Right renal cortex interstitium (tissue), 3 donors: ENCODE measurements around the gene CYP4B1. TPM values are rescaled to one million over a fixed set of nuclear protein-coding genes. Genes with fewer than 3 reads are reported as not detected.

Source experiments
- DNase-seq, 3 donors: peaks; one replicate each; pipeline ENCODE4 v3.0.0-alpha.2; 2013; ENCODE audit warnings: low read depth in 3 of 3, low spot score in 2 of 3
- polyA plus RNA-seq, 3 donors: library from polyadenylated mRNA; unstranded; fragments of 120-200 nt; gene quantifications; one replicate each; pipeline ENCODE4 v1.2.1, GENCODE V29; 2013; ENCODE audit not compliant: insufficient read length in 3 of 3

CYP4B1 gene
- polyA plus RNA-seq, 3 donors = 0.79 to 2.3 (median 2.3) TPM

DNA sequence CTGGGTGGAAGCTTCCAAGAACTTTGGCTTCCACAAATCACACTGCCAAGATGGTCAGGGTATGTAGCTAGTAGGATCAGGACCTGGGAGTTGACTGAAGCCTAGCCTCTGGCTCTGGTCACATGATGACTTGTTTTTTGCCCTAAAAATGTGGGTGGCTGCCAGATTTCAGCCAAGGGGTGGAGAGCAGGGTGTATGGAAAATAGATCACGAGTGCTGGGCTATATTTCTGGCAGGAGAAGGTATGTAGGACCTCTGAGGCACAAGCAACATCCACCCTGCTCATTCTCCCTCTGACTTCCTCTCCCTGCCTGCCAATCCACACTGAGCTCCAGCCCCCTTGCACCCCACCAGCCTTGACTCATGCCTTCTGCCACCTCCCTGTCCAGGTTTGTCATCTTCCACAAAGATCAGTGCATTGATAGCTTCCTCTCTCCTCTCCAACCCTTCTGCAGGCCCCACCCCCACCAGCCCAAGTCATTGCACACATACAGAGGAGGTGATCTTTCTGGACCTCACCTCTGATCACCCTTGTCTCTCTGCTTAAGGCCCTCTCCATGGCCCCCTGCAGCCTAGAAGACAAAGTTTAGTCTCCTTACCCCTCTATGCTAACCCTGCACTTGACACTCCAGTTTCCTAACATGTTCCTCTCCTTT, 8.3 kb upstream of the CYP4B1 start:
- DNase-seq = no peak

DNA sequence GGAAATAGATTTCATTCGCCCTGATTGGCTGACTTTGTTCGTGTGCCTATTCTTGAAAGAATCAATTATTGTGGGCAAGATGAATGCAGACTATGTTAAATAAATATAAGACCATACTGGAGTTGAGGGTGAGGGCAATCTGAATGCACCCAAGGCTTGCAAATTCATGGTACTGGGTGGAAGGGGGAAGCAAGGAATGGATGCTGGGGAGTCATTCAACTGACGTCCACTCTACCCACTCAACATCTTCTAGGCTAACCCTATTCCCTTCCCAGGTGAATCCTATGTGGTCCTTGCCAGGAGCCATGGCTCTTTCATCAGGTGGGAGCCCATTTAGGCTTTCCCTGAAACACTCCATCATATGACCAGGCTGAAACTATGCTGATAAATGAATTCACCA, 5.7 kb upstream of the CYP4B1 start:
- no peak for DNase-seq

DNA sequence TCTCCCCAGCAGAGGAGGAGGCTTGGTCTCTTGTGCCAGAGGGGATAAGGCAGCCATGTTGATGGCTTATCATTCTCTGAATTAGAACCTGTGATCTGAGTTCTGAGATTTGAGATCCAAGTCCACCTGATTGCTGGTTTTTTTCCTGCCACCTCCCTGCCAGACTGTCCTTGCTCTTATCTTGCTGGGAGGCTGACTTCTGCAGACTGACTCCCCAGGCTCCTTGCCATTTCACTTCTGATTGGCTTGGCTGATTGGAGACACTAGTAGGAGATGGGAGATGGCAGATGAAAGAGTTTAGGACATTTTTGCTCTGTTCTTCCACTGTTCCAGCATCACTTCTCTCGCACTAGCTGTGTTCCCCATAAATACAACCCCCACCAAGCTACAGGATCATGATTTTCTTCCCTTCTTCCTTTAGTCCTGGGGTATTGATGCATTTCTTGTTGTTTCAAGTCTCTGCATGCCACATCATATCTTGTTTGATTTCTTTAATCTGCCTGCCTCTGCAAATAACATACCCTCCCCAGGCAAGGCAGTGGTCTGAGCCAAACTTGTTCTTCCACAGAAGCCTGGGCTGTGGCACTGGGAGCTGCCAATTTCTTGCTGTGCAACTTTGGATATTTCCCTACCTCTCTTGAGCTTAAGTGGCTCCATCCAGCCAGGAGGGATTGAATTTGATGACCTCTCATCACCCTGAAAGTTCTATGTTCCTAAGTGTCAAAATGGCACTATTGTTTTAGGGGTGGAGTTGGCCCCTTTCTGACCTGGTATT, 963 bp upstream of the CYP4B1 start:
- DNase-seq = no peak

DNA sequence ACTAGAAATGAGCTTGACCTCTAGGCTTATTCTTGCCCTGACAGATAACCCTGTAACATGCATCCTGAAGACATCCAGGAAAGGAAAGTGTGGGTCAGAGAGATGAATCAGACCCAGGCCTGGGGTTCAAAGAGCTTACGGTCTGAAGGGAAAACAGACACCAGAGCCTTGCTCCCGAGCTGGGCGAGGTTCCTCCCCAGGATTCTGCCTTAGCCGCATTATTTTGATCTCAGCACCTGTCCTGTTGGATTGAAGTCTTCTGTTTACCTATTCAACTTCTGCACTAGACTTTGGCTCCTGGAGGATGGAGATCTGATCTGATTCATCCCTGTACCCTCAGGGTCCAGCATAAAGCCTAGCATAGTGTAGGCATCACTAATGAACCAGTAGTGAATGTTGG, 1.9 kb downstream of the CYP4B1 start:
- DNase-seq = no peak

DNA sequence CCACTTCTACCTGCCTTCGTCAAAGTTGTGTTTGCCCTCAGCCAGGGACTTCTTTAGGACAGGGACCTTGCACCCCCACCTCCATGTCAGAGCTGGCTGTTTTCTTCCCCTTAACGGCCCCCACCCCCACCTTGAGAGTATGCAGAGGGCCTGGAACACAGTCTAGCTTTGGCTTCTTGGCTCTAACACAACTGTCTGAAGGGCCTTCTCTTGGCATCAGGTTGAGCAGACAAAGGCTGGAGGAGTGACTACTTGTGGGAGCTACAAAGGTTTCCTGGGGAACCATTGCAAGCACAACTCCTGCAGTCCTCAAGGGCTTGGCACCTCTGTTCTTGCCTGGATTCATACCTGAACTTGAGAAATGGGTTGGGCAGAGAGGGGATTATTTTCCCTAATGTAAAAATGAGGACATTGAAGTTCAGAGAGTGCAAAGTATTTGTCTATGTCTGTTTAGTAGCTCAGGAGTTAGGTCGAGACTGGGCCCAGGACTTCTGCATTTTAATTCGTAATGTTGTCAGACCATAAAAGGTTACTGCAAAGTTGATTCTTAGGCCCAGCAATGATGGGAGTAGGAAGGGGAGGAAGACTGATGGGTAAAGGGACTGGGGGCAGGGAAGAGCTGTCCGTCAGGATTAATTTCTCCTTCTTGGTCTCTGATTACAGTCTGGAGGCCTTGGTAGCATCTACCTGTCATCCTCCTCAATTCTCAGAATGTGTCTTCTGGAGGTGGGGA, 2.6 kb downstream of the CYP4B1 start:
- DNase-seq = no peak

DNA sequence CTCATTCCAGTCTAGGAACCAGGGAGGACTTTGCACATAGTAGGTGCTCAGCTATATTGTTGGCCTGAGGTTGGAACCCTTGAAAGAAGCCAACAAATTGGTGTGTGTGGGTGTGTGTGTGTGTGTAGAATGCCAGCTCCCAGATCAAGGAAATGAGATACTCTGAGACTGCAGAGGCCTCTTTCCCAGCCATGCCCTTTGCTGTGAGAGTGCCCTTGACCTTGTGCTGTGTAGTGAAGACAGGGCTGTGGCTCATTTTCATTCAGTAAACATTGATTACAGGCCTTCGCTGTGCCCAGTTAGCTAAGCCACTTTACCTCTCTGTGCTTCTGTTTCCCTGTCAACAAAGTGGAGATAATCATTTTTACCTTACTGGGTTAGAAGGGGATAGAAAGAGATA, 3.2 kb downstream of the CYP4B1 start:
- no peak for DNase-seq

DNA sequence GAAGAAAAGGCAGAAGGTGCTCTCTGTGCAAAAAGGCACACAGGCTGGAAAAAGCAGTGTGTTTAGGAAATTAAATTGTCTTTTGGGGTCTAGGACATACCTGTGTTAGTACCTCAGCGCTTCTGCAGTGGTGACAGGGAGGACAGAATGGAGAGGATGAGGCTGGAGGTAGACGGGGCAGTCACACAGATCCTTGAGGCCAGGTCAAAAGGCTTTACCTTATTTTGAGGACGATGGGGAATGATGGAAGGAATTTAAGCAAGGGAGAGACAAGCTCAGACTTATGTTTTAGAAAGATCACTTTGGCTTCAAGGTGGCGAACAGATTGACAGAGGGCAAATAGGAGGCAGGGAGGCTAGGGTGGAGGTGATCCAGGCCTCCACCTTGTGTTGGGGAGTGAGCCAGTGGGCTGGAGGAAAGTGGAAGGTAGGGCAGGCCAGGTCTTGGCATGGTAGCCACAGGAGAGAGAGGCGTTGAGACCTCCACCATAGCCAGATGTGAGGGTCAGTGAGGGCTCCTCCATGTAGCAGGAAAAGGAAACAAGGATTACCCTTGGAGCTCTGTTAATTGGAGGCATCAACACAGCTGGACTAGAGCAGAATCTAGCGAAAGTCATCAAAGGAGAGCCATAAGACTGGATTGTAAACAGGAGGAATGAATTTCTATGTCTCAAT, 4.2 kb downstream of the CYP4B1 start:
- DNase-seq = no peak

DNA sequence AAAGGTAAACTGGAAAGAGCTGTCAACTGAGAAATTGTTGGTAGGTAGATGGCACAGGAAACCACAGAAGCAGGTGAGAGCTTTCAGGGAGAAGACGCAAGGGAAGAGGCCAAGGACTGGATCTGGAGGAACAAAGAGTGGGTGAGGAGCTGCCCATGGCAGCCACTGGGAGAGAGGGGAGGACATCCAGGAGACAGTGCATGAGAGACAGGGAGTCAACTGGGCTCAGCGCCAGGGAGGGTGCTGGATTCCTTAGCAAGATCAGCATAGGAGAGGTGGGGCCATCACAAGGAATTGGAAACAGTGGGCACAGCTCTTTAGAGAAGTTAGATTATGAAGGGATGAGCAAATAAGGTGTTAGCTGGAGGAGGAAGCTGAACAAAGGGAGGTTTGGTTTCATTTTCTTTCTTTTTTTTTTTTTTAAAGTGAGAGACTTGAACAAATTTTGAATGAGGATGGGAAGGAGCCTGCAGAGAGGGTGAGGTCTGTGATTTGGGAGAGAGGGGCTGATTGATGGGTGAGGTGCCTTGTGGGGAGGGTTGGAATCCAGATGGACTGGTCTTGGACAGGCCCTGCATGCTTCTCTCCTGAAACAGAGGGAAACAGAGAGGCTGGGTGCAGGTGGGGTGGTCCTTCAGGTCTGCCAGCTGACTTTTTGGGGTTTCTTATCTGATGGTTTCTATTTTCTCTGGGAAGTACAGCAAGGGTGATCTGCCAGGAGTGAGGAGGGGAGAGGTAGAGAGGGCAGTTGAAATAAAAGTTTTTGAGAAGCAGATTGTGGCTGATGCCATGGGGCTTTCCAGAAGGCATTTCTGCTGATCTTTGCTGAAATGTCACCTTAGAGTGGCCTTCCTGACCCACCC, 5.4 kb downstream of the CYP4B1 start:
- no peak for DNase-seq

DNA sequence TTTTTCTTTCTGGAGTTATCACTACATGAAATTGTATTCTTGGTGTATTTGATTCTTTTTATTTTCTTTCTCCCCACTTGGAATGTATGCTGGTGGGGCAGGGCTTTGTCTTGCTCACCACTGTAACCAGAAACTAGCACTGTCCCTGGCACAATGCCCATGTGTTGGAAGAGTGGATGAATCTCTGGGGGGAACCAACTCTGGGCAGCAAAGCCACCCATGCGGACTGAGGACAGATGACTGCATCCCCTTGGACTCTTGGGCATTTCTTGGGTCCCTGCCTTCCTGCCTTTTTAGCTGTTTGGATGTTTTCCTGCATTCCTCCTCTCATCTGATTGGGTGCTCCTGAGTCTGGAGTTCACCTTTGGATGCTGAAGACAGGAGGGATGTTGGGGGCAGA, 6.1 kb downstream of the CYP4B1 start:
- DNase-seq = no peak

DNA sequence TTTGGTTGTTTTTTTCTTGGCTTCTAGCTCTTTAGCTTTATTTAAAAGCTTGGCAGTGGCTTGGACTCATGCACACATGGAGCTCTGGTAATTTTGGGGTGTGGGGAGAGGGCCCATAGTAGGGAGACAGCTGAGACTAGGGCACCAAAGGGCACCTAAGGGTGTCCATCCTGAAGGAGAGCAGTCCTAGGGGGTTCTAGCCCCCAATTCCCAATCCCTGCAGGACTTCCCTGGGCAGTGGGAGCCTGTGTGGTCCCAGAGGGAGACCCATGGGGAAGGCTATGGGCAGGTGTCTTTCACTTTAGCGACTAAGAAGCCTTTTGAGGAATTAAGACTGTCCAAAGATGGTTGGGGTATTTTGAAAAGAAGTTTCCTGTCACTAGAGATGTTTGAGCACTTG, 6.9 kb downstream of the CYP4B1 start:
- DNase-seq = no peak

DNA sequence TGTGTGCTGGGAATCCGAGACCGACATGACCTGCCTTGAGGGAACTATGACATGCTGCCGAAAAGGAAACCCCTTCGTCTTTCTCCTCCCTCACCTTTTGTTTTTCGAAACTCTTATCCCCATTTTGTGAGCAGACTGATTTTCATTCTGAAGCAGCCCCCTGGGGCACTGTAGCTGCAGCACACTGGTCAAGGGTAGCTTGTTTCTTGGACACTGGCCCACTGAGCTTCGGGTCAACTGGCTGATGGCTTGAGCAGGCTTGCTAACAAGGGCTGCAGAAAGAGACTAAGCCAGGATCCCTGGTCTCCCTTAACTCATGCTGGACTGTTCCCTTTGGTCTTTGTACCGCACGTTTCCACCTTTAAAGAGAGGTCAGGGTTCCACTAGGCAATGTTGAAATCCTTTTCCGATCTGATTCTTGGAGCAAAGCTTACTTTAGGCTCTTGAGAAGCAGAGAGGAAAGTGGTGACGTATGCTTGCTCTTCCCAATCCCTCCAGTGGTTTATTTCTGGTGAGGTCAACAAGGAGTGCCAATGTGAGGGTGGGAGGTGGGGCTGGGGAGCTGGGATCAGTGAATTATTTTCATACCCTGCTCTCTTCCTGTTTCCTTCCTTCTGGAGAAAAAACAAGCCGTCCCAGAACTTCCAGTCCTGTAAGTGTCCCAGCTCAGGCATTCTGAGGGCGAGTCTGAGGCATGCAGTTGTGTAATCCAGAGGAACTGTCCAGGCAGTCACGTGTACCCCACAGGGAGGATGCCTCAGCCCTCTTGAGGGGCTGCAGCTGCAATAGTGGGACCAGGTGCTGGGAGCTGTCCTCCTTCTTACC, 7.6 kb downstream of the CYP4B1 start:
- no peak for DNase-seq

DNA sequence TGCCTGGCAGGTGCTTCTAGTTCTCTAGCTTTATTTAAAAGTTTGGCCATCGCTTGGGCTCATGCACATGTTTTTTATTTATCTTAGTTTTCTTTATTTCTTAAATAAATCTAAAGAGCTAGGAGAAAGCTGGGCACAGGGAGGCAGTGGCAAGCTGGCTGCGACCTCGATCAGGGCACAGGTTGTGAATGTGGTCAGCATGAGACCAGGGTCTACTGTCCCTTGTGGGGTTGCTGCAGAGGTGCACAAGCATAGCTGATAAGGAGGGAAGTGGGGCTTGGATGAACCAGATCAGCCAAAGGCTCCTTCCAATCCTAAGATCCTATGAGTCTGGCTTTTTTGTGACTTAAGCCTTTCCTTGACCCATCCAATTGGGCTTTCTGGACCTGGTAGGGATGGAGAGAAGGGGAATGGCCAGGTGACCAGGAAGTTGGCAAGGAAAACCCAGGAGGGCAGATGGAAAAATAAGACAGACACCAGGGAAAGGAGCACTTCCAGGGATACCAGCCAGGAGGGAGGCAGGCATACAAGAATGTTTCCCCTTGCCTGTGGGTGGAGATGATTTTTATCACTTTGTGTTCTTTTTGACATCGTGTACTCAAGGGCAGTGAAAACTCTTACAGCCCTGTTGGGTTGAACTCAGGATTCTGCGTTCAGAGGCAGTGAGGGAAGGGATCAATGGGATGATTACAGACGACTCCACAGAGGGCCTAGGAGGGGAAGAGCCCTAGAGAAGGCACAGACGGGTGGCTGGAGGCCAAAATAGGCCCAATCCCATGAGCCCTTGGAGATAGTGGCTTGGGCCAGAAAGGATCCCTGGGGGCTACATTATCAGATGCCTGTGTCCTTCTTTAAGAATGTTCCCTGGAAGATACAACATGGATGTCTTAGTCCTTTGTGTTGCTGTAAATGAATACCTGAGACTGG, 8.5 kb downstream of the CYP4B1 start:
- no peak for DNase-seq

DNA sequence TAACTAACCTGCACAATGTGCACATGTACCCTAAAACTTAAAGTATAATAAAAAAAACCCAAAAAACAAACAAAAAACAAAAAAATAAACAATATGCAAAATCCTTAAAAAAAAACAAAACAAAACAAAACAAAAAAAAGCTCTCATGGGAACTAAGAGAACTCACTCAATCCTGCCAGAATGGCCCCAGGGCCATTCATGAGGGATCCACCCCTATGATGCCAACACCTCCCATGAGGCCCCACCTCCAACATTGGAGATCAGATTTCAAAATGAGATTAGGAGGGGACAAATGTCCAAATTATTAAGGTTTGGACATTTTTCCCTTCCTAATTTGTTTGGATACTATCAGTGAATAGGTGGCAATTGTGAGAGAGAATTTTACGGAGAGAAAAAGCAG, 10.2 kb downstream of the CYP4B1 start:
- no peak for DNase-seq

DNA sequence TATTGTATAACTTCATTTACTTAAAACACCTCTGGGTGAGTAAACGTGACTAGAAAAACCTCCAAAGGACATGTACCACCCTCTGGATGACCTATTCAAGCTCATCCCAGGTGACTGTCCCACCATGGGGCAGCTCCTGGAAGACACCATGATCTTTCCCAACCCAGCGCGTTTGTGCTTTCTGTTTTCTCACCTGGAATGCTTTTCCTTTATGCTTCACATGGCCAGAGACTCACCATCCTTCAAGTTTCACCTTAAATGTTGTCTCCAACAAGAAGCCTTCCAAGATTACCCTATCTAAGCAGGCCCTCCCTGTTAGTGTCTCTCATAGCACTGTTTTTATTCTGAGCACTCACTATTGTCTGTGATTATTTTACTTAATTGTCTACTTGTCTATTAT, 11.1 kb downstream of the CYP4B1 start:
- DNase-seq = no peak

DNA sequence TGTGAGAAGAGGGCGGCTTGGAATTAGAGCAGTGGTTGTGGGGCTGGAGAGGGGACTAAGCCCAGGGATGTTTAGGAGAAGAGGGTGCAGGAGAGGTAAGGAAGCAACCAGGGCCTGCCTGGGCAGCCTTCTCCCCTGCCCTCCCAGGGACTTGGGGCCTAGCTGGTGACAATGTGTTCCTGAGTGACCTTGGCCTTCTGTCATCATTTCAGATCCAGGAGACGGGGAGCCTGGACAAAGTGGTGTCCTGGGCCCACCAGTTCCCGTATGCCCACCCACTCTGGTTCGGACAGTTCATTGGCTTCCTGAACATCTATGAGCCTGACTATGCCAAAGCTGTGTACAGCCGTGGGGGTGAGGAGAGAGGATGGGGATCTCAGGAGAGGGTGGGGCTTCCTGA, 11.8 kb downstream of the CYP4B1 start:
- no peak for DNase-seq

DNA sequence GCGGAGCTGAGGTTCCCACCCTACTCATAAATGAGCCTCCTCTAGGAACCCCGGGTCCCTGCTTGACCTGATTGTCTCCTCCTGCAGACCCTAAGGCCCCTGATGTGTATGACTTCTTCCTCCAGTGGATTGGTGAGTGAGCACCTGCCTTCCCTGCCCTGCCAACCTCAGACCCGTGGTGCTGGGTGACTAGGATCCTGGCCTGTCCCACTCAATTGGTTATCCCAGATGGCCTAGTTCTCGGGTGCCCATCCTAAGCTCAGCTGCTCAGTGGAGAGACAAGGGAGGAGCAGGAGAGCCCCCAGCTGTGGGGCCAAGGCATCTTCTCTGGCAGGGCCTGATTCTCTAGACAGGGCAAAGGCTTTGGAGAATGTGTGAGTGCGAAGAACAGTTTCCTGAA, 12.2 kb downstream of the CYP4B1 start:
- no peak for DNase-seq

DNA sequence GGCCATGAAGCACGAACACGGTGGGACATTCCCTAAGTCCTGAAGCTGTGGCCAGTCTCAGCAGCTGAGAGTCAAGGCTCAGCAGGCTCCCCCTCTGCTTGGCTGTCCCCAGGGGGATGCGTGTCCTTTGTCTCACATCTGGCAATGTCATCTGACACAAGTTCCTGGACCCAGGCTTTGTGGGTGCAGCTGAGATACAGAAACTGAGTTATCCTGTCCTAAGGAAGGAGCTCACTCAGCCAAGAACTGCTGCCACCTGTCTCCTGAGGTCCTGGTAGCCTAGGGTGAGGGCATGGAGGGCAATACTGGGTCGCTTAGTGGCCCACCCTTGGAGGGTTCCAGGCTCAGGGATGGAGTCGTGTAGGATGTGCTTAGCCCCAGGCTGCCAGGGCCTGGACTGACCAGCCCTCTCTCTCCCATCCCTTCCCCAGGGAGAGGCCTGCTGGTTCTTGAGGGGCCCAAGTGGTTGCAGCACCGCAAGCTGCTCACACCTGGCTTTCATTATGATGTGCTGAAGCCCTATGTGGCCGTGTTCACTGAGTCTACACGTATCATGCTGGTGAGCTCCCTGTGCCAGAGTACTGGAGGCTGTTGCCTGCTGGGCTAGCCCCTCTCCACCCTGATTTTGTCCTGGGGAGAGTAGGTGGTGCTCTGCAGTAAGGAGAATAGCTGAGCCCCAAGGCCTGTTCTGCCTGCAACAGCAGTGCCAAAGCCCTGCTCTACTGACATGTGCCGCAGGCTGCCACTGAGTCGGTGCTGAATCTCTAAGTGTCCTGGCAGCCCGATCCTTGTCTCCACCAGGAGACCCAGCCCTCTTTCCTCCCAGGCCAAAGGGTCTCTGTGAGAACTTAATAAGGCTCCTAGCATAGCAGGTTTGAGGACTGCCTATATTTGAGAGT, 13.5 kb downstream of the CYP4B1 start:
- no peak for DNase-seq
